HepG2 (cell line): ENCODE data around the gene NFKB2. TPM values are rescaled to one million over a fixed set of nuclear protein-coding genes. Genes with fewer than 3 reads are reported as not detected.

Experiments used
- AHDC1 ChIP-seq: sonication (generic); formaldehyde crosslinking; IDR thresholded peaks from 2 replicates; pipeline ENCODE4 v1.5.1; 2020; ENCODE audit warnings: mild to moderate bottlenecking, missing genetic modification reagents, borderline replicate concordance
- CREB3 ChIP-seq: sonication (generic); formaldehyde crosslinking; IDR thresholded peaks from 2 replicates; pipeline ENCODE4 v1.5.0; 2020; ENCODE audit warnings: missing genetic modification reagents
- HES4 ChIP-seq: sonication (generic); formaldehyde crosslinking; IDR thresholded peaks from 2 replicates; pipeline ENCODE4 v1.9.0; 2021; ENCODE audit warnings: mild to moderate bottlenecking, missing genetic modification reagents, borderline replicate concordance
- HOXD1 ChIP-seq: sonication (generic); formaldehyde crosslinking; IDR thresholded peaks from 2 replicates; pipeline ENCODE4 v1.5.0; 2020; ENCODE audit warnings: missing genetic modification reagents
- IRX3 ChIP-seq: sonication (generic); formaldehyde crosslinking; IDR thresholded peaks from 2 replicates; pipeline ENCODE4 v1.8.1; 2023; ENCODE audit warnings: mild to moderate bottlenecking, low read depth, missing genetic modification reagents, borderline replicate concordance
- MXD3 ChIP-seq: IDR thresholded peaks from 2 replicates; pipeline ENCODE4 v1.6.1; 2016; ENCODE audit warnings: mild to moderate bottlenecking, missing biosample characterization, missing genetic modification reagents
- PAXIP1 ChIP-seq: sonication (generic); formaldehyde crosslinking; conservative IDR thresholded peaks from 2 replicates; pipeline ENCODE4 v1.4.0; 2020; ENCODE audit warnings: mild to moderate bottlenecking, missing genetic modification reagents, moderate library complexity
- TFDP1 ChIP-seq: IDR thresholded peaks from 2 replicates; pipeline ENCODE4 v1.6.1; 2016; ENCODE audit warnings: missing compliant biosample characterization, missing genetic modification reagents, borderline replicate concordance
- TRIM24 ChIP-seq: sonication (generic); formaldehyde crosslinking; IDR thresholded peaks from 2 replicates; pipeline ENCODE4 v1.8.0; 2022; ENCODE audit warnings: mild to moderate bottlenecking, missing genetic modification reagents
- ZNF275 ChIP-seq: sonication (generic); formaldehyde crosslinking; IDR thresholded peaks from 2 replicates; pipeline ENCODE4 v1.8.0; 2022; ENCODE audit warnings: missing genetic modification reagents, mild to moderate bottlenecking, inconsistent platforms, borderline replicate concordance
- ZNF34 ChIP-seq: sonication (generic); formaldehyde crosslinking; IDR thresholded peaks from 2 replicates; pipeline ENCODE4 v1.4.0; 2020; ENCODE audit warnings: mild to moderate bottlenecking, missing genetic modification reagents, borderline replicate concordance
- ZNF674 ChIP-seq: sonication (generic); formaldehyde crosslinking; IDR thresholded peaks from 2 replicates; pipeline ENCODE4 v1.5.0; 2020; ENCODE audit warnings: low read depth, mild to moderate bottlenecking, missing genetic modification reagents
- ZNF772 ChIP-seq: sonication (generic); formaldehyde crosslinking; IDR thresholded peaks from 2 replicates; pipeline ENCODE4 v1.5.0; 2020; ENCODE audit warnings: mild to moderate bottlenecking, missing genetic modification reagents
- polyA plus RNA-seq, 8 experiments: library from polyadenylated mRNA; depleted of rRNA in 3 of 8; stranded (reverse) in 7 of 8; unstranded in 1 of 8; fragments of >200 nt; fragmentation: Illumina TruSeq in 4 of 8; extraction: Trizol in 4 of 8; gene quantifications; 2 replicates each; pipeline versions ENCODE4 v1.2.1 to v1.2.3, GENCODE V29; 2011 to 2016; ENCODE audit warnings: low read depth in 4 of 8, missing spikeins in 1 of 8, mixed read lengths in 1 of 8; ENCODE audit not compliant: insufficient read depth in 1 of 8
- total RNA-seq, 5 experiments: library from RNA; depleted of rRNA; stranded (reverse); fragments of >200 nt; fragmentation: Illumina TruSeq; extraction: Trizol; gene quantifications; 2 replicates each; pipeline ENCODE4 v1.2.3, GENCODE V29; 2016; ENCODE audit warnings: low read depth in 1 of 5

NFKB2 gene
- total and polyA plus RNA-seq, 2 of the 13 experiments (the other 11 are each of a cell fraction or from before 2014, with no cell fraction given): 7.7 to 12.5 TPM

GRCh38 chr10:102419269-102420180 is 24.0 kb downstream of the NFKB2 start (continued):
- TF ChIP-seq CREB3 (peak; percentile 80; the same call in 1 of the 2 replicates), ZNF34 (CRISPR knock-in tag) (no peak), IRX3 (peak; percentile 63; the same call in 1 of the 2 replicates), PAXIP1 (peak; percentile 26; the same call in 1 of the 2 replicates), TFDP1 (CRISPR knock-in tag) (0 out of 2 replicates have a peak, but pooled peaks have one; percentile 16), ZNF275 (peak; percentile 65; the same call in 1 of the 2 replicates), HES4 (CRISPR knock-in tag) (peak; percentile 47; the same call in 1 of the 2 replicates), MXD3 (CRISPR knock-in tag) (peak; percentile 60; the same call in 1 of the 2 replicates), TRIM24 (no peak), HOXD1 (peak; percentile 84), ZNF674 (peak; percentile 59; the same call in 1 of the 2 replicates), ZNF772 (CRISPR knock-in tag) (peak; percentile 84), AHDC1 (0 out of 2 replicates have a peak, but pooled peaks have one; percentile 21)
